GM18909 (cell line): ENCODE measurements around the gene MACROD2.
A peak's percentile ranks its signal among the peaks of the same experiment; 100 is the strongest.

ENCODE experiments used
- ATAC-seq: cut with Tn5 transposase; IDR thresholded peaks from one replicate; pipeline ENCODE4 v1.9.1; 2021; ENCODE audit warnings: mild to moderate bottlenecking; ENCODE audit not compliant: unreplicated experiment, poor library complexity

The MACROD2 gene

GRCh38 chr20:15857173-15857784 is 1862.0 kb downstream of the MACROD2 start:
- peak; percentile 77 for ATAC-seq

DNA sequence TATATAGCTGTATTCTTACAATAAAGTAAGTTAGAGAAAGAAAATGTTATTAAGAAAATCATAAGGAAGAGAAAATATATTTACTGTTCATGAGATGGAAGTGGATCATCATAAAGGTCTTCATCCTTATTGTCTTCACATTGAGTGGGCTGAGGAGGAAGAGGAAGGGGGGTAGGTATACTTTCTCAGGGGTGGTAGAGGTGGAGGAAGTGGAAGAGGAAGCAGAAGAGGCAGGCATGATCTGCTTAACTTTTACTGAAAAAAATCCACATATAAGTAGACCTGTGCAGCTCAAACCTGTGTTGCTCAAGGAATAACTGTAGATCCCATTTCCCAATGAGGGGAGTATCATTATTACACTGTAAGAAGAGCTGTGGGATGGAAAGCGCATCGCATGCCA is 1863.7 kb downstream of the MACROD2 start:
- ATAC-seq, result no peak

- no peak for ATAC-seq
Measured at GRCh38 chr20:15860850-15861249, 1865.5 kb downstream of the MACROD2 start.

GRCh38 chr20:15862178-15862577 is 1866.9 kb downstream of the MACROD2 start:
- no peak for ATAC-seq

DNA sequence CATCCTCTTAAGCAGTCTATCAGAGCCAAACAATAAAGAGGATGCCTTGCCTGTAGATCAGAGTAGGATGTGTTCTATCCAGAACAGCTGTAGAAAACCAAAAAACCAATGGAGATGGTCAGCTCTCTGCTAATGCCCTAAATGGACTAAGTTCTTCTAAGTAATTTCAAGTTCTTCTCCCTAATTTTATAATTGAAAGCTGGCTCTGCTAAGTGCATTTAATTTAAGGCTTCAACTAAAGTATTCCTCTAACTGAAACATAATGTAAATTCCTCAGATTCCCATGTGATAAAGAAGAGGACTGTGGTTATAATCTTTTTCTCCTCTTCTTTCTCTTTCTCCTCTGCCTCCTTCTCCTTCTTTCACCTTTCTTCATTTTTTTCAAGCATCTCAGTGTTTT is 1868.4 kb downstream of the MACROD2 start:
- no peak for ATAC-seq

DNA sequence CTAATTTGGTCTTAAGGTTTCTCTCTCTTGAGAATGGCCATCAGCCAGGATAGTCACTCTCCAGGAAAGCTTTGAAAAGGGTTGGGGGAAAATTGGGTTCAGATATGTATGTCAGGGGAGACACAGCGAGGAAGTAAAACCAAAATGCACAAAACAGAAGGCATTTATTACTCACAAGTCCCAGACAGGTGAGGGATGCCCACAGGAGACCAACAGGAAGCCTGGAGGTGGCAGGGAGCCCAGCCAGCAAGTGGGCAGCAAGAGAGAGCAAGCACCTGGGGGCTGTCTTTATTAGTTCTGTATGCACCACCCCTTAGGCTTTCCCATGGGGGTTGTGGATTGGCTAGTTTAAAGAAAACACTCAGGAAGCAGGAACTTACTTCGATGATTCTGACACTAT is 1870.2 kb downstream of the MACROD2 start:
- no peak for ATAC-seq

DNA sequence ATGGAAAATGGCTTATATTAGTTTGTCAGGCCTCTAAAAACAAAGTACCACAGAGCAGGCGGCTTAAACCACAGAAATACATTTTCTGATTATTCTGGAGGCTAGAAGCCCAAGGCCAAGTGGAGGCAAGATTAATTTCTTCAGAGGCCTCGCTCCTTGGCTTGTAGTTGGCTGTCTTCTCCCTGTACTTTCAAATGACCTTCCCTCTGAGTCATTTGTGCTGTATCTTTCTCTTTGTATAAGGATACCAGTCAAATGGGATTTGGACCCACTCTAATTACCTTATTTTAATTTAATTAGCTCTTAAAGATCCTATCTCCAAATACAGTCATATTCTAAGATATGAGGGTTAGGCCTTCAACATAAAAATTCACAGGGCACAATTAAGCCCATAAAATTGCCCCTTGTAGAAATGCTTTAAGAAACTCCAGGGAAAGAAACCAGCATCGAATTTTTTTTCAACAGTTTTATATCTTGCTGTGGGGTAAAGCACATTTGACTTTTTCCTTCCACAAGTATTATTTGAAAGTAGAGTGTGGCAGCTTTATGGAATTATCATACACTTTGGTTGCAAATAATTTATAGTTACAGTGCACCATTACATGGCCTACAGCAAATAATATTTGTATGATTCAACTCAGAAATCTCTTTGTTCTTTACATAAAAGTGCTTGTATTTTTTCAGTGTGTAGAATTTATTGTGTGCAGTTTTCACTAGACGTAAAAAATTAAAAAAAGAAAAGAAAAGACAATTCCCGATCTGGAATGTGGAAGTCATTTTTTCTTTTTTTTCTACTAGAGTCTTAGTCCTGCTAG is 1871.8 kb downstream of the MACROD2 start:
- no peak for ATAC-seq

- no peak for ATAC-seq
Measured at GRCh38 chr20:15867899-15868298, 1872.6 kb downstream of the MACROD2 start.

DNA sequence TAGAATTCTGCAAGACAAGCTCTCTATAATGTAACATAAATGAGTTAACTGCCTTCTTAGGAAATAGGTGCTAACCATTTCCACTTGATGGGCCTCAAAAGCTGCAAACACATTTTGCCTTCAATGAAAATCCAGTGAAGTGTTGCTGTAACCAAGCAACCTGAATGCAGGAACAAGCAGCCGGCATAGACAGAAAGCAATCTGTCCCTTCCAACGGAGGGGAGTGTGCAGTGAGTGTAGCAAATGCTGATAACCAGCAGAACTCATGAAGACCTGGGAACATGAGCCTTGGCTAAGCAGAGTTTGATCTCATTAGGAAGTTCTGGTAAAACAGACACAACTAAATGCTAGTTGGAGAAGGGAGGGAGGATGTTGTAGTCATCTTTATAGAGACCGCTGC is 1880.1 kb downstream of the MACROD2 start:
- ATAC-seq, result no peak

DNA sequence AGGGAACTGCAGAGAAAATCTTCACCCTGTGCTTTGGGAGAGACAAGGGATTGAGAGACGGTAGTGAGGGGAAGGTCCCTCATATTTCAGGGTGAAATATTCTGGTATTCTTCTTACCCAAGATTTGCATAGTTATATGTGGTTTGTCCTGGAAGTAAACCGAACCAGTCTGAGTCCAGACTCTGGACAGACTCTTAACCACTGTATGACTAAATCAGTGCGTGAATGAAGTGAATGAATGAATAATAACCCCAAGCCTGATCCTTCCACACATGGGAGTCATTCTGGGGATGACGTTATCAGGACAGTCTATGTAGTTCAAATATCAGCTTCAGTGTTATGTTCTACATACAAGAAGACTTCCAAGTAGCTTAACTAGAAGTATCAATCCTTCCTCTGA is 1887.2 kb downstream of the MACROD2 start:
- ATAC-seq, result peak; percentile 58

DNA sequence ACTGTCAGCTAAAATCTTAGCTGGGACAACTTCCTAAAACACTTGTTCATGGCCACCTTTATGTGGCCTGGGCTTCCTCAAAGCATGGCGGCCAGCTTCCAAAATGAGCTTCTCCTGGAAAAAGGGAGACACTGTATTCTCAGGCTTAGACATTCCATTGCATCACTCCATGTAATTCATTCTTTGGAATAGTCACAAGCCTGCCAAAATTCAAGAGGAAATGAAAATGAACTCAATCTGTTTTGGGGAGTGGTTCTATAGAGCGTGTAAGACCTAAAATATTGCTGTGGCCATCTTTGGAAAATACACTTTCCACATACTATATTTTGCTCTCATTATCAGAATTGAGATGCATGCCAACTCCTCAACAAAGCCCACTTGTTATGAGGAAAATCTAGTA is 1890.9 kb downstream of the MACROD2 start:
- no peak for ATAC-seq

- no peak for ATAC-seq
Measured at GRCh38 chr20:15887387-15887786, 1892.1 kb downstream of the MACROD2 start.

- no peak for ATAC-seq
Measured at GRCh38 chr20:15889061-15889460, 1893.7 kb downstream of the MACROD2 start.

DNA sequence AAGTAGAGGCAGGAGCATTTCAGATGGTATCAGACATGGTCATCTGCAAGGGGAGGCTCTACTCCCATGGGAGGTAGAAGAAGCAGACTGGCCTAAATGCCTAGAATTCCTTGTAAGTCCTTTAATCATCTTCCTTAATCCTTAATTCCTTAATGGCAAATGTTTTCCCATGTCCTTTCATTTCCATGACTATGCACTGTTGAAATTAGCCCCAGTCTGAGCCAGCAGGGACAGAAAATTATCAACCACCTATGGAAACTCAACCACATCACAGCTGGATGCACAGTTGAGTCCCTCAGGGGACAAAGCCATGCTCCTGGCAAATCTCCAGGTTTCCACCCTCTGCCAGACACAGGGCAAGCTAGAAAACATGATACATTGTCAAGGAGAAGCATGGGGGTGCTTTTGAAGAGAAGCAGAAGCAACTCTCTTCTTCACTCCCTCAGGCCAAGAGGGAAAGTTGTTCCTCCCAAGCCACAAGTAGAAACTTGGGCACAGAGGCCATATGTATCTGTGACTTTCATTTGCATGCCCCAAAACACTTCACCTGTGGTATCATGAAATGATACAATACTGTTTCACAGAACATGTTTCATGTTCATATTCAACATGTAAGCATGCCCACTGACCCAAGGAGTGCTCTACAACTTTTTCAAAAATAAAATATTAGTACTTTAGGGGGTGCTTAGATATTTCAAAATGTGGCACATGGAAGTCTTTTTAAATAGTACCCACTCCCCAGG is 1894.4 kb downstream of the MACROD2 start:
- ATAC-seq, result peak; percentile 55

DNA sequence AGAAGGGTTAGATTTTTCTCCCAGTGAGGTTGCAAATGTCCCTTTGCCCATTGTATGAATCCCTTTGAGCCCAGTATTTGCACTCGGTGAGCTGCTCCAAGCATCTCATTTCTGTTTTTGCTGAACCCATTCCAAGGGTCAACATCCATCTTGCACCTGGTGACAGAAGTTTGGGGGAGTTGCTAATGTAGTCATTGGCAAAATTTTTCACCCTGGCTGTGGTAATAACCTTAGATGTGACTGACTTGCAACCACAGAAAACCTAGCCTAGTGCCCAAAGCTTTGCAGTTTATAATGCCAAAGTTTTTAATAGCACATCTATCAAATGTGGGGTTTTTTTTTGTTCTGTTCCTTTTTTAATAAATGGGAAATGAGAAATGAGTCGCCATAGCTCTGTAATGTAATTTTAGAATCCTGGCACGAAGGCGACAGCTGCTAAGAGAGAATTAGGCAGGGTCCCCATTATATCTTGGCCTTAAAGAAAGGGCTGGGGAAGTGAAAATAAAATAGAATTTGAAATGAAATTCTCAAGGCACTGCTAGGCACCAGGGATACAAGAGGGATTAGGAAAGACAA is 1895.2 kb downstream of the MACROD2 start:
- ATAC-seq, result no peak

DNA sequence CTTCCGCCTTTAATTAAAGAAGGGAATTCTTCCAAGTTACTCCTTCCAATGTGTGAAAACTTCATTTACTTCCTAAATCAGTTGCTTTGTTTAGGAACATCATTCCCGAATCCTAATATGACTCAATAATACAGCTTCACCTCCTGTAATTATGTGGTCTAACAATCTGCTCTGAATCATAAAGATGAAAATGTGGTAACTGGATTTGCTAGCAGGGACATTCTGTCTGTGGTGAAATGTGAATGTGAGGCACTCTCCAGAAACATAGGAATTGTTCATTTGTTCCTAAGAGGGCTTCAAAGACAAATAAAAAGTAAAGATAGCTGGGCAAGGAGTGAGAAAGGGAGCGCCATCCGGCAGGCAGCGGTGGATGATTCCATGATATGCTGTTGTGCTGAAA is 1899.8 kb downstream of the MACROD2 start:
- no peak for ATAC-seq

GRCh38 chr20:15895560-15896084 is 1900.3 kb downstream of the MACROD2 start:
- ATAC-seq, result peak; percentile 96

GRCh38 chr20:15899967-15900366 is 1904.7 kb downstream of the MACROD2 start:
- ATAC-seq, result no peak

GRCh38 chr20:15900443-15900842 is 1905.1 kb downstream of the MACROD2 start:
- no peak for ATAC-seq

GRCh38 chr20:15902493-15902892 is 1907.2 kb downstream of the MACROD2 start:
- no peak for ATAC-seq

DNA sequence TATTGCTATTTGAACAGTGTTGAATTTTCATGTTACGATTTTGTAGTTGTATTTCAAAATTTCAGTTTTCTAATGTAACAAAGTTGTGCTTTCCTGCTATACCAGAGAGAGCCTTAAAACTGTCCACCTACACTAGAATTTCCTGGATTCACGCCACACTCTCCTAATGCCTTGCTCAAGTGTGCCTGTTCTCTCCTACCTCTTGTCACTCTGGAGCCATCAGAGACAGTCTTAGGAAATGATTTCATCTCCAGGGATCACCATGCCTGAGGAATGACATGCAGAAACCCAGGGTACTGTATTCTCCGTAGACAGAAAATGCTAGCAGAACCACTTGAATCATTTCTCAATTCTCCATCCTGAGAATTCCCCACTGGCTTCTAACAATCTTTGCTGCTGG is 1910.3 kb downstream of the MACROD2 start:
- ATAC-seq, result no peak
